Epithelial cell of esophagus (primary cell): ENCODE measurements around the gene AQP5.

Source experiments
- DNase-seq: peaks from one replicate; pipeline ENCODE4 v3.0.0; 2010; ENCODE audit warnings: low read depth
- H3K4me3 ChIP-seq: 2 replicates; pipeline ENCODE4 v1.5.1; 2011; ENCODE audit warnings: mild to moderate bottlenecking, low read length, control low read depth
- CTCF ChIP-seq: IDR thresholded peaks from 2 replicates; pipeline ENCODE4 v1.5.1; 2011; ENCODE audit warnings: low read depth, mild to moderate bottlenecking, low read length, control low read depth, inconsistent platforms; ENCODE audit not compliant: insufficient read depth; ENCODE audit errors: missing control alignments

The AQP5 gene

GRCh38 chr12:49941556-49942511 lies 19.8 kb upstream of the AQP5 start:
- no peak overlapping the region for H3K4me3 ChIP-seq
- DNase-seq, result no peak
- TF ChIP-seq CTCF, result no peak

DNA sequence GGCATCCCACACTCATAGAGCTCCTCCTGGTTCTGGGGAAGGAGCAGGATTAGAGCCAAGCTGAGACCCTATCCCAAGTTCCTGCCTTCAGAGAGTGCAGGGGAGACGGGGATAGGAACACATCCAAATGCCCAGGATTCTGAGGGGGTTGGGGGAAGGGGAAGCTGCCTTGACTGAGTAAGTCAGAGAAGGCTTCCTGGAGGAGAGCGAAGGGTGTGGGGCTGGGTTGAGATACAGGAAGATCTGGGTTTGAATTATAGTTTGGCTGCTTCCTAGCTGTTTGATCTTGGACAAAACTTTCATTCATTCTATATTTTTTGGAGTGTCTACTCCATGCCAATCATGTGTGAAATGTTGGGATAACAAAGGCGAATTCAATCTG lies 19.2 kb upstream of the AQP5 start:
- no peak for TF ChIP-seq CTCF
- DNase-seq, result no peak
- H3K4me3 ChIP-seq, result no peak overlapping the region

DNA sequence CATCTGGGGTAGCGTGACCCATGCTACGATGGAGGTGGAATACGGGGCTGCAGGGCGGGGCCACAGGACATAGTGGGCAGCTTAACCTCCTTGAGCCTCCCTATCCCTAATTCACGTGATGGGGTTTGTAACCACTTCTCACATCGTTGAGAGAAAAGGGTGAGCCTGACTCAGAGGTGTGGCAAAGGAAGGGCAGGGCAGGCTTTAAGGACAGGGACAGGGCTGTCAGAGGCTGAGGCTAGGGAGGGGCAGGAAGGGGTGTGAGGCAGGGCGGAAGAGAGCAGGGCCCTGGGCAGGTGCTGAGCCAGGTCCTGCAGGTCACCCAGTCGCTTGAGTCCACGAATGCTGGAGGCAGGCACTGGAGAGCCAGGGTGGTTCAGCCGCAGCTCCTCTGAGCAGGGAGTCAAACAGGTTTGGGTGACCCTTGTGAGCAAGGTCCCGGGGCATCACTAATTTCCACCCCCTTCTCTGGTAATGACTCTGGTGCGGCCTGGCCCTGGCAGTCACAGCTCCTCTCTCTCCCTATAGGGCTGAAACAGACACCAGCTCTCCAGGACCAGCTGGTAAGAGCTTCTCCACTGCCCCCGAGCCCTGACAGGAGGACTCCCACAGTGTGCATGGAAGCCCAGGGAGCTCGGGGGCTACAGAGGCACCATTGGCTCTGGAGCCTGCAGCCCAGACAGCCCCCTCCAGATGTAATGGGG lies 18.6 kb upstream of the AQP5 start:
- TF ChIP-seq CTCF, result no peak
- H3K4me3 ChIP-seq, result no peak overlapping the region

GRCh38 chr12:49943625-49943960 lies 18.1 kb upstream of the AQP5 start:
- no peak overlapping the region for H3K4me3 ChIP-seq
- no peak for DNase-seq
- no peak for TF ChIP-seq CTCF

More for the DNA sequence above, 18.6 kb upstream of the AQP5 start:
- DNase-seq, result peak; percentile 65

GRCh38 chr12:49944046-49944445 lies 17.6 kb upstream of the AQP5 start:
- H3K4me3 ChIP-seq, result no peak overlapping the region
- DNase-seq, result no peak
- TF ChIP-seq CTCF, result no peak

DNA sequence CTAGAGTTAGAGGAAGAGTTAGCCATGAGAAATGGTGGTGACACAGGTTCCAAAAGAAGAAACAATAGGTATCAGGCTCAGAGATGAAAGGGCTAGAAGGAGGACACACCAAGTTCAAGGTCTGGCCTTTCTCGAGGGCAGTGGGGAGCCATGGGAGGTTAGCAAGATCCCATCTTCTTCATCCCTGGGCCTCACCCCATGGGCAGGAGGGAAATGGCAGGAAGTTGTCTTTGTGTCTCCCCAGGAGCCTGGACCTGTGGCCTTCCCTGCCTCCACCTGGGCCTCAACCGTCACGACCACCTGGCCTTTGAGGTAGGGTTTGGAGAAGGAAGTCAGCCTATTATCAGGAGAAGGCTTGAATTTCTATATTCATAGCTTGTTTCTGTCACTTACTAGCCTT lies 17.0 kb upstream of the AQP5 start:
- TF ChIP-seq CTCF, result no peak
- no peak for DNase-seq
- H3K4me3 ChIP-seq, result no peak overlapping the region
